GM20431 (cell line): ENCODE data around the gene TEKT4.
"Not testable (repeated sequence)": the region's sequence is repeated elsewhere in the genome, so short reads cannot be mapped to it uniquely, and the experiment has no call there.

ENCODE experiments used
- in situ Hi-C: fragments of 300-500 bp; cut with MseI, MboI; formaldehyde crosslinking; loops from one replicate; pipeline ENCODE4 v1.15.0; 2020; ENCODE audit warnings: low sequenced_read_pairs; ENCODE audit not compliant: unreplicated experiment

The TEKT4 gene

GRCh38 chr2:94871226-94872087 lies at the start of gene TEKT4:
TSS of gene TEKT4 (plus strand) at chr2:94871430. CDS start at chr2:94871580, 150 bp downstream.
- in situ Hi-C loops = no loop called here

GRCh38 chr2:94839224-94839623 lies 32.0 kb upstream of the TEKT4 start:
- in situ Hi-C loops = not testable (repeated sequence)

GRCh38 chr2:94856856-94857255 lies 14.4 kb upstream of the TEKT4 start:
- in situ Hi-C loops = not testable (repeated sequence)

- in situ Hi-C loops = not testable (repeated sequence)
Observed at GRCh38 chr2:94857367-94858162, 13.7 kb upstream of the TEKT4 start.

- in situ Hi-C loops = not testable (repeated sequence)
Observed at GRCh38 chr2:94858163-94858888, 12.9 kb upstream of the TEKT4 start.

- in situ Hi-C loops = no loop called here
Observed at GRCh38 chr2:94861308-94862152, 9.7 kb upstream of the TEKT4 start.

GRCh38 chr2:94862903-94863302 lies 8.3 kb upstream of the TEKT4 start:
- in situ Hi-C loops = not testable (repeated sequence)

GRCh38 chr2:94869131-94869530 lies 2.1 kb upstream of the TEKT4 start:
- in situ Hi-C loops = no loop called here

- in situ Hi-C loops = no loop called here
Observed at GRCh38 chr2:94869552-94870439, 1.4 kb upstream of the TEKT4 start.

GRCh38 chr2:94870440-94871225 lies 597 bp upstream of the TEKT4 start:
- in situ Hi-C loops = no loop called here

- in situ Hi-C loops = no loop called here
Observed at GRCh38 chr2:94872088-94872618, 923 bp downstream of the TEKT4 start.

GRCh38 chr2:94872676-94873361 lies 1.6 kb downstream of the TEKT4 start:
- in situ Hi-C loops = no loop called here

- in situ Hi-C loops = no loop called here
Observed at GRCh38 chr2:94873362-94874276, 2.4 kb downstream of the TEKT4 start.

GRCh38 chr2:94874277-94874997 lies 3.2 kb downstream of the TEKT4 start:
- in situ Hi-C loops = no loop called here

- in situ Hi-C loops = no loop called here
Observed at GRCh38 chr2:94875064-94875819, 4.0 kb downstream of the TEKT4 start.
